CD14-positive monocyte (primary cell): ENCODE measurements around the gene SALL3. TPM values are rescaled to one million over a fixed set of nuclear protein-coding genes. Genes with fewer than 3 reads are reported as not detected.

ENCODE experiments used
- DNase-seq, 3 donors: peaks; one replicate each; pipeline ENCODE4 v3.0.0-alpha.2; 2011 to 2022
- H2AFZ ChIP-seq: 2 replicates; pipeline ENCODE4 v1.6.0; 2012; ENCODE audit warnings: mild to moderate bottlenecking, low read depth, low read length, inconsistent platforms; ENCODE audit not compliant: insufficient read depth, poor library complexity, severe bottlenecking
- H3K27ac ChIP-seq, 2 donors: 1 replicate in 1 of 2; 2 replicates in 1 of 2; pipeline ENCODE4 v1.5.1; 2012 to 2013; ENCODE audit warnings: low read length in 2 of 2, control low read depth in 1 of 2, inconsistent platforms in 1 of 2, low read depth in 1 of 2, mild to moderate bottlenecking in 1 of 2
- H3K27me3 ChIP-seq, 2 donors: one replicate each; pipeline versions ENCODE4 v1.6.0 to v1.6.1; 2011 to 2013; ENCODE audit warnings: low read length in 2 of 2; ENCODE audit not compliant: control insufficient read depth in 2 of 2, insufficient read depth in 2 of 2
- H3K36me3 ChIP-seq, 2 donors: replicated peaks in 1 of 2; 1 replicate in 1 of 2; 2 replicates in 1 of 2; pipeline versions ENCODE4 v1.5.1 to v1.6.1; 2012 to 2013; ENCODE audit warnings: low read length in 2 of 2, control low read depth in 1 of 2, inconsistent platforms in 1 of 2, mild to moderate bottlenecking in 1 of 2; ENCODE audit not compliant: insufficient read depth in 2 of 2, control insufficient read depth in 1 of 2
- H3K4me1 ChIP-seq, 2 donors: 1 replicate in 1 of 2; 2 replicates in 1 of 2; pipeline versions ENCODE4 v1.5.1 to v1.6.1; 2012 to 2013; ENCODE audit warnings: low read length in 2 of 2, control low read depth in 1 of 2, inconsistent platforms in 1 of 2, mild to moderate bottlenecking in 1 of 2, moderate library complexity in 1 of 2; ENCODE audit not compliant: insufficient read depth in 2 of 2, control insufficient read depth in 1 of 2
- H3K4me2 ChIP-seq: replicated peaks from 2 replicates; pipeline ENCODE3; 2012; ENCODE audit warnings: low read length, moderate library complexity, mild to moderate bottlenecking; ENCODE audit not compliant: poor library complexity, severe bottlenecking; ENCODE audit errors: extremely low read depth
- H3K4me3 ChIP-seq, 3 experiments: fragments of 200-600 bp in 1 of 3; sonication (generic) in 1 of 3; replicated peaks in 1 of 3; 1 replicate in 2 of 3; 2 replicates in 1 of 3; pipeline ENCODE4 v1.5.1; 2011 to 2013; ENCODE audit warnings: low read length in 3 of 3, mild to moderate bottlenecking in 3 of 3, control low read depth in 2 of 3, low read depth in 2 of 3, inconsistent platforms in 1 of 3, moderate library complexity in 1 of 3
- H3K79me2 ChIP-seq: 2 replicates; pipeline ENCODE4 v1.6.0; 2012; ENCODE audit warnings: mild to moderate bottlenecking, control low read depth, inconsistent platforms, low read length, moderate library complexity; ENCODE audit not compliant: insufficient read depth
- H3K9ac ChIP-seq: 2 replicates; pipeline ENCODE4 v1.6.0; 2017; ENCODE audit warnings: low read length, mild to moderate bottlenecking; ENCODE audit not compliant: insufficient read depth, poor library complexity, severe bottlenecking
- H3K9me3 ChIP-seq, 2 donors: replicated peaks in 1 of 2; 1 replicate in 1 of 2; 2 replicates in 1 of 2; pipeline versions ENCODE4 v1.5.1 to v1.6.1; 2012 to 2013; ENCODE audit warnings: low read length in 2 of 2, control low read depth in 1 of 2; ENCODE audit not compliant: control insufficient read depth in 1 of 2, insufficient read depth in 1 of 2
- H4K20me1 ChIP-seq: 2 replicates; pipeline ENCODE4 v1.6.0; 2012; ENCODE audit warnings: mild to moderate bottlenecking, low read length, control low read depth, moderate library complexity; ENCODE audit not compliant: insufficient read depth
- H3K27ac Mint-ChIP-seq, 7 donors: one replicate each; pipeline ENCODE4 v1.8.0; 2020; ENCODE audit warnings: mild to moderate bottlenecking in 7 of 7, mixed read lengths in 7 of 7, moderate library complexity in 6 of 7, inconsistent platforms in 2 of 7
- H3K27me3 Mint-ChIP-seq, 3 donors: one replicate each; pipeline ENCODE4 v1.8.0; 2021 to 2022; ENCODE audit warnings: low read depth in 3 of 3, mild to moderate bottlenecking in 3 of 3, mixed read lengths in 3 of 3, moderate library complexity in 3 of 3, inconsistent platforms in 1 of 3
- H3K36me3 Mint-ChIP-seq, 2 donors: one replicate each; pipeline ENCODE4 v1.8.0; 2020; ENCODE audit warnings: mixed read lengths in 2 of 2, inconsistent platforms in 1 of 2, mild to moderate bottlenecking in 1 of 2
- H3K4me1 Mint-ChIP-seq: one replicate; pipeline ENCODE4 v1.8.0; 2020; ENCODE audit warnings: mild to moderate bottlenecking, mixed read lengths
- H3K4me3 Mint-ChIP-seq, 2 donors: one replicate each; pipeline ENCODE4 v1.8.0; 2020; ENCODE audit warnings: mild to moderate bottlenecking in 2 of 2, mixed read lengths in 2 of 2, moderate library complexity in 1 of 2
- H3K9me3 Mint-ChIP-seq, 7 donors: one replicate each; pipeline ENCODE4 v1.8.0; 2020 to 2022; ENCODE audit warnings: mixed read lengths in 7 of 7, mild to moderate bottlenecking in 6 of 7, moderate library complexity in 6 of 7, inconsistent platforms in 2 of 7
- CTCF ChIP-seq: fragments of 200-600 bp; IDR thresholded peaks from one replicate; pipeline ENCODE4 v1.8.0; 2022; ENCODE audit warnings: antibody characterized with exemption, mild to moderate bottlenecking
- WGBS: methylation state at CpG from one replicate; pipeline ENCODE4 v1.1.5; 2013; ENCODE audit warnings: missing lambda C conversion rate; ENCODE audit not compliant: insufficient coverage; 5-methylcytosine and 5-hydroxymethylcytosine counted together
- intact Hi-C, 2 donors: fragments of 100-400 bp; cut with micrococcal nuclease; formaldehyde crosslinking; loops; one replicate each; pipeline versions ENCODE4 v1.15.0 to v1.15.1; 2023
- polyA plus RNA-seq, 3 donors: library from polyadenylated mRNA; depleted of rRNA in 1 of 3; unstranded in 2 of 3; stranded (reverse) in 1 of 3; fragments of 300-500 nt in 2 of 3; fragments of >200 nt in 1 of 3; fragmentation: Illumina TruSeq in 2 of 3; gene quantifications; 1 replicate in 2 of 3; 2 replicates in 1 of 3; pipeline ENCODE4 v1.2.3, GENCODE V29; 2012 to 2021

SALL3 gene
- polyA plus RNA-seq, 3 donors, result not detected

- intact Hi-C loops, result no loop called here
- no peak for TF ChIP-seq CTCF
- Histone ChIP-seq H3K36me3 (no peaks in the 10 kb centered on the region), H3K9me3 (no peaks in the 10 kb centered on the region), H3K4me1 (no peaks in the 10 kb centered on the region), H2AFZ (no peak overlapping the region), H3K4me3 (no peak overlapping the region), H3K9ac (no peak overlapping the region), H3K79me2 (no peaks in the 10 kb centered on the region), H4K20me1 (no peaks in the 10 kb centered on the region), H3K27ac (no peak overlapping the region), H3K27me3 (no peaks in the 10 kb centered on the region), H3K4me2 (no peak overlapping the region)
- peaks cover 0 to 4% (median 1%) of the 10 kb centered on the region in 3 donors for H3K27me3 Mint-ChIP-seq
- no peaks in the 10 kb centered on the region for H3K4me1 Mint-ChIP-seq
- no peak overlapping the region for H3K4me3 Mint-ChIP-seq
- DNase-seq, result no peak
- H3K27ac Mint-ChIP-seq, result no peak overlapping the region
- peaks cover 0 to 2% (median 0%) of the 10 kb centered on the region in 7 donors for H3K9me3 Mint-ChIP-seq
- H3K36me3 Mint-ChIP-seq, result no peaks in the 10 kb centered on the region
- WGBS, result 93% methylated on average over 9 of the region's 9 CpGs
These were observed 44.2 kb upstream of the SALL3 start for GRCh38 chr18:78935406-78935805.

GRCh38 chr18:78936251-78937005 lies 43.2 kb upstream of the SALL3 start:
- H3K4me3 ChIP-seq, result no peak overlapping the region
- H3K9me3 ChIP-seq, result no peaks in the 10 kb centered on the region
- H3K36me3 ChIP-seq, result no peaks in the 10 kb centered on the region
- no peak overlapping the region for H3K27ac ChIP-seq
- no peak overlapping the region for H3K4me2 ChIP-seq
- H2AFZ ChIP-seq, result no peak overlapping the region
- TF ChIP-seq CTCF, result no peak
- intact Hi-C loops, result no loop called here
- H3K27me3 ChIP-seq, result no peaks in the 10 kb centered on the region
- DNase-seq, result no peak
- H3K9ac ChIP-seq, result no peak overlapping the region
- H3K27ac Mint-ChIP-seq, result peak overlapping the region in 1 of 7 donors; percentile 38
- H3K9me3 Mint-ChIP-seq, result peaks cover 0 to 2% (median 0%) of the 10 kb centered on the region in 7 donors
- H3K4me3 Mint-ChIP-seq, result no peak overlapping the region
- no peaks in the 10 kb centered on the region for H3K36me3 Mint-ChIP-seq
- no peaks in the 10 kb centered on the region for H3K79me2 ChIP-seq
- H3K4me1 Mint-ChIP-seq, result no peaks in the 10 kb centered on the region
- H4K20me1 ChIP-seq, result no peaks in the 10 kb centered on the region
- WGBS, result 93% methylated on average over 23 of the region's 28 CpGs
- no peaks in the 10 kb centered on the region for H3K4me1 ChIP-seq
- peaks cover 0 to 4% (median 1%) of the 10 kb centered on the region in 3 donors for H3K27me3 Mint-ChIP-seq
